ENCODE measurements around the gene SLC29A2.

Gene SLC29A2

DNA sequence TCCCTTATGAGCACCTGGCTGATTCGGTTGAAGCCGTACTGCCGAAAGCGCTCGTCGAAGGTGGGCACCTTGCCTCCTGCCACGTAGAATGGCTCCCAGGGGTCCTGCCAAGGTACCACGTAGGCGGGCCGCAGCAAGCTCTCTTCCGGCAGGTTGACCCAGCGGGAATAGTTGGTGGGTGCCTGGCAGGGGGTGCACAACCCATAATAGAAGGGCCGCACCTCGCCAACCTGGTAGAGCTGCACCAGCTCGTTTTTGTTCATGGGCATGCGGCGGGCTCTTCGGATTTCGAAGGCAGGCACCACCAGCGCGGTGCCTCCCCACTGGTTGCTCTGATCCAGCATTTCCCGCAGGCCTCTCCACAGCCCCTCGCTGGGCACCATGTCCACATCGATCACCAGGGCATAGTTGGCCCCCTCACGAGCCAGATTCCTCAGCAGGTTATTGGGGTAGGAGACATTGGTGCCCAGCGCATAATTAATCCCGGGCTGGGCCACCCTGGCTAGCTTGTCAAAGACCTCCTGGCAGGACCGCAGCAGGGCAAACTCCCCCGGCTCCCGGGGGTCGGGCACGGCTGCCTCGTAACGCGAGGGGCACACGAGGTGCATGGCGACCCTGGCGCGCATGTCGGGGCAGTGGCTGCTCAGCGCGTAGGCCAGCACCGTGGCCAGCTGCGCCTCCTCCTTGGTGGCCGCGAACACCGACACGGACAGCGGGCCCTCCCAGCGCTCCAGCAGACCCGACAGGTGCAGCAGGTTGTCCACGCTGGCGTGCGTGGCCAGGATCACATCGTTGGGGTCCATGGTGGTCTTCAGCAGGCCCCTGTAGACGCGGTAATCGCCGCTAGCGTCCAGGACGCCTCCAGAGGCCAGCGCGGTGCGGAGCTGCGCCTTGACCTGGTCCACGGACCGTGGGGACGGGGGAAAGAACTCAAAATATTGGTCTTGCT is 24.8 kb downstream of the SLC29A2 start:
- no peak for DNase-seq

DNA sequence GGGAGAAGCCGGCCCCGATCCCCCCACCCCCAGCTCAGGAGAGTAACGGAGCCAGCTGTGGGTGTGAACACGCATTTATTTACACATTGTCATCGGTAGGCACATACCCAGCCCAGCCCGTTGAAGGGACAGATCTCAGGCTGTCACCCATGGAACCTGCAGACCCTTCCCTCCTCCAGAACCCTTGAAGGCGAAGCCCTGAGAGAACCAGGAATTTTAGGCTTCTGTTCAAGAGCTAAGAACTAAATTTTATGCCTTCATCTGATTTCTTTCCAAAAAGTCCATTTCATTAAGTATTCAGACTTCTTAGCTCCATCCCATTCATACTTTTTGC is 26.3 kb downstream of the SLC29A2 start:
- no peak for DNase-seq

DNA sequence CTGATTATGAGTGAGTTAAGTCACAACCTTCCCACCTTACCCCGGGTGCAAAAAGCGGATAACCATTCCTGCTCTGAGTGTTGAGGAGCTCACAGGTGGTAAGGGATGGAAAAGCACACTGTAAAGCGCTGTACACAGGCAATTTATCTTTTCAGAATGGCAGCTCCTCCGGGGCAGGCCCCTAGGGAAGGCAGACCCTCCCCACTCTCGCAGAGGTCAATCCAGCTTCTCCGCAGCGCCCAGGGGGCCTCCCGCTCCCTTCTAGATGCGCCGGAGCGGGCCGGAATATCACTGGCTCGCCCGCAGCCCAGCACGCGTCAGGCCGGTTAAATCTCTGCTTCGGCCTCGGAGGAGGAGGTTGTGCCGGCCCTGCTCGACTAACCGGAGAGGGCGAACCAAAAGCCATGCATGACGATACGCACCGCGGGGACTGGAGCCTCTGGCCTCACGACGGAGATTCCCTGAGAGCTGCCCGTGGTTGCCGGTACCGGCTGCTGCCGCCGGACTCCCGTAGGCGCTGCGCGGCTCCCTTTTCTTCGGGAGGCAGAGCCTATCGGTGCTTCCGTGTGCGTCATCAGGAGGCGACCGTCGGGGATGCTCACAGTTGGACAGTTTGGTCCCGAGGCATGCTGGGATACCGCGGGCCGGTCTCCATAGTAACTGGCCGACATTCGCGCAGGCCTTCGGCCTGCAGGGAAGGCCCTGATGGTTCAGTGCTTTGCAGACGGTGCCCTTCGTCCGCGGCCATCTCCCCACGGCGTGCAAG is 26.8 kb downstream of the SLC29A2 start, which contains the start of gene BRMS1:
BRMS1 (minus strand) TSS at position 555 of the 766 bp plus-strand sequence. CDS start 2,870 bp downstream, outside the sequence.
- peak; percentile 94 for DNase-seq

DNA sequence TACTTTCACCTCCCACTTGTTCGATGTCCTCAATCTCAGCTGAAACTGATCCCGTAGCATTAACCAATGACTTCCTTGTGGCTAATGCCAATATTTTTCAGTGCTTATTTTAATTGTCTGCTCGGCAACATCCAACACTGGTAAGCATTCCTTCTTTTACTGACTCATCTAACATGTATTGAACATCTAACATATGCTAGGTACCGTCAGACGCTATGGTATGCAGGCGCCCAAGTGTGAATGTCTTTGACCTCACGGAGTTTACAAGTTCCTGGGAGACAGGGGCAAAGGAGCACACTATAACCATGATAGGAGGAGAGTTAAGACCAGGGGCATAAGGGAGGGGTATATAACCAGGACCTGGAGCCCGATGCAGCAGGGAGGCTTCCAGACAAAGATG is 28.4 kb downstream of the SLC29A2 start:
- no peak for DNase-seq

DNA sequence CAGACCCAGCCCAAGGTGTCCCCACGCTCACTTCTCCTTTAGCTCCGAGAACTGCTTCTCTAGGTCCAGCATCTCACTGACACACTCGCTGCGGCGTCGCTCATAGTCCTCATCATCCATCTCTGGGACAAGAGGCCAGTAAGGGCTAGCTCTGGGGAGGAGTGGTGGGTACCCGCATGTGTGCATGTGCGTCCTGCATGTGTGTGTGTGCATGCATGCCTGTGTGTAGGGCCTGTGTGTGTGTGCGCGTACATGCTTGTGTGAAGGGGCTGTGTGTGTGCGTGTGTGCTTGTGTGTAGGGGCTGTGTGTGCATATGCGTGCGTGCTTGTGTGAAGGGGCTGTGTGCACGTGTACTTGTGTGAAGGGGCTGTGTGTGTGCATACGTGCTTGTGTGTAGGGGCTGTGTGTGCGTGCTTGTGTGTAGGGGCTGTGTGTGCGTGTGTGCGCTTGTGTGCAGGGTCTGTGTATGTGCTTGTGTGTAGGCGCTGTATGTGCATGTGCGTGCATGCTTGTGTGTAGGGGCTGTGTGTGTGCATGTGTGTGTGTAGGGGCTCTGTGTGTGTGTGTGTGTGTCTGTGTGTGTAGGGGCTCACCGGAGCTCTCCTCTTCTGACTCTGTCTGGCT is 29.9 kb downstream of the SLC29A2 start:
- DNase-seq: no peak

DNA sequence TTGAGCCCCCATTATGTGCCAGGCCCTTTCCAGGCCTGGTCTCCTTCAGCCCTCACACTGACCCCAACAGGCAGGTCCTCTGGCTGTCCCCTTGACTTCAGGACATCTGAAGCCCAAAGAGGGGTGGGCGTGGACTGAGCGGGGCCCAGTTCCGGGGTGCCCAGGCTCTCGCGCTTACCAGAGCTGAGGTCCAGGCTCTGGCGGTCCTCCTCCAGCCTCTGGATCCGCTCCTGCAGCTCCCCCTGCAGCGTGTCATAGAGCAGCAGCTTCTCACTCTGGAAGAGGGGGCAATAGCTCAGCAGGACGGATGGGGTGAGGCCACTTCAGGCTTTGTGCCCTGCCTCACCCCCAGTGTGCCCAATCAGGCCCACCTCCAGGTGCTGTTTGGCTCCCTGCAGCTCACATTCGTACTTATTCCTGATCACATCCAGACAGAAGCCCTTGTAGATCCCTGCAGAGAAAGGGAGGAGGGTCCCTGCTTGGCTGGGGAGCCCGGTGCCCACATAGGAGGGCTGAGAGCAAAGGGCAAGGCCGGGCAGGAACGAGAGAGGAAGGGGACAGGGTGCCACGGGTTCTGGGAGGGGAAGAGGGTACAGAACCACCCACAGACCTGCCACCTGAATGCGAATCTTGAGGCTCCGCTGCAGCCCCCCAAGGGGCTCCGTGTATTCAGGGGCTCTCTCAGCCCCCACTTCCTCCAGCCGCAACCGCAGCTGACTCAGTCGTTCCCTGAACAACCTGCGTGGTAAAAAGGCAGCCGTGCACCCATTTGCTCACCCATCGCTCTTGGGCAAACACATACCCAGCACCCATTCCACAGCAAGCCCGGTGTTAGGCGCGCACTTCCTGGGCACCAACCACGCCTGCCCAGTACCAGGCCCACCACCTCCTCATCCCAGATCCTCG is 30.7 kb downstream of the SLC29A2 start:
- no peak for DNase-seq

DNA sequence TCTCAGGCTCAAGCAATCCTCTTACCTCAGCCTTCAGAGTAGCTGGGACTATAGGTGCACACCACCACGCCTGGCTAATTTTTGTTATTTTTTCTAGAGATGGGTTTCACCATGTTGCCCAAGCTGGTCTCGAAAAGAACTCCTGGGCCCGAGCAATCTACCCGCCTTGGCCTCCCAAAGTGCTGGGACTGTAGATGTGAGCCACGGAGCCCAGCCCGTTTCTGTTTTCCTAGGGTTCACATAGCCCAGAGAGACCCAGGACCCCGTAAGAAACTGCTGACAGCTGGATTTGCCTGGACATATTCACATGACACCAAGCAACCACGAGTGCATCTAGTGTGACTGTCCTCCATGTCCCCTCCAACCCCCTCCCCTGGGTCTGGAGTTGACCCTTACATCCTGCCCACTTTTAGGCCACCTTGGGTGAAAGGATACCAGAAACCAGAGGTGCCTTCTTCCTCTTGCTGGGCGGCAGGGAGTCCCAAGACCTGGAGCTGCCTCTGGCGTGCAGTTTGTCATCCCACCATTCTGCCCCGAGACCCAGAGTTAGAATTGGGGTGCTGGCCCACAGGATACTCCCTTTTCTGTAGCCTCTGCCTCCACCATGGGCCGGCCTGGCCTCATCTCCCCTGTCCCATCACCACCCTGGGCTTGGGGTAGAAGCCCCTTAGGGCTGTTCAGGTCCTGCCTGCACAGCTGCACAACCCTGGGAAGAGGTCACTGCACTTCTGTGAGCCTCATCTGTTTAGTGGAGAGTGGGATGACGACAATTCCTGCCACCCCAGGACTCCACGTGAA is 31.7 kb downstream of the SLC29A2 start:
- no peak for DNase-seq

DNA sequence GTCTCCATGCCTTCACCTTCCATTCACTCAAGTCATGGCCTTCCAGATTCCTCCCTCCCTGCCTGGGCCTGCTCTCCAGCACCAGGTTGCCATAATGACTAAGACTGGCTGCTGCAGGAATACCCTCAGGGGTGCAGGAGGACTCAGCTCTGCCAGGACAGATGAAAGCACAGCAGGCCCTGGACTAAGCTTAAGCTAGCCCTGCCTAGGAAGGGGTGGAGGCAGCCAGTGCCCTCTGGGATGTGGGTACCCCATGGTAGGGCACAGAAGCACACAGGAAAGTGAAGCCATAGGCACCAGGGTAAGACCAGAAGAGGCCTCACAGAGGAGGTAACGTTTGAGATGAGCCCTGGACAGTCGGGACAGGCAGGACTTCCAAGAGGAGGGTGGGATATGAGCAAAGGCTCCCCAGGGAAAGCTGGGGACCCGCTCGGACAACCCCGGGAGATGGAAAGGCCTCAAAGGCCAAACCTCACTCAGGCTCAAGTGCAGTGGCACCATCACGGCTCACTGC is 32.3 kb downstream of the SLC29A2 start:
- DNase-seq: no peak

DNA sequence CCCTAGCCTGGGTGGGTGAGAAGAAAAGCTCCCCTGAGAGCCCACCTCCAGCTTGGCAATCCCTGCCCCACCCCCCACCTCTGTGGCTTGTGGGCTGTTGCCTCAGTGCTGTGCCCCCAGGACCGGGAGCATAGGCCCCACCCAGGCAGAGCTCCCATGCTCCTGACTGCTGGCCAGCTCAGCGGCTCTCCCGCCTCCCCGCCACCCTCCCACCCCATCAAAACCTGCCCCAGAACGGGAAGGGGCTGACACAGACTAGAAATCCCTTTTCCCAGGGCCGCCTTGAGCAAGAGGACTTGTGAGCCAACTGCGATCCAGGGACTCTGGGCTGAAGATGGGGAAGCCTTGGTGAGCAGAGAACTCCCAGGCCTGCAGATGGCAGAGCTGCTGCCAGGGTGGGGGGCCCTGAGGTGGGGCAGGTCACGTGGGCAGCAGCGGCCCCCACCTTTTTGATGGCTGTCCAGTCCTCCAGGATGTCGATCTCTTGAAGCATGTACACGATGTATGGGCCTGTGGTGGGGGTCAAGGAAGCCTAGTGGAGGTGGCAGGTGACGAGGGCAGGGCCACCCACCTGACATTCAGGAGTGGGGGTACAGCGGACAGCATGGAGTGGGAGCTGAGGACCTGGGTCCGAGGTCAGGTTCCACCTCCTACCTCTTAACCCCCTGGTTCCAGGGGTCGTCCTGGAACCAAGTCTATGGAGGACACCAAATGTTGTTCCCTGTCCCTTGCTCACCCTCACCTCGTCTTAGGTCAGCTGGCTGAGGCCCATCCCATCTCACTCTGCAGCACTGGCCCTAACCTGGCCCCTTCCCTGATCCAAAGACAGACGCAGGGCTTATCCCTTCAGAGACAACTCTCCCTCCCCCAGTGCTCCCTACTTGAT is 33.0 kb downstream of the SLC29A2 start:
- DNase-seq: no peak

DNA sequence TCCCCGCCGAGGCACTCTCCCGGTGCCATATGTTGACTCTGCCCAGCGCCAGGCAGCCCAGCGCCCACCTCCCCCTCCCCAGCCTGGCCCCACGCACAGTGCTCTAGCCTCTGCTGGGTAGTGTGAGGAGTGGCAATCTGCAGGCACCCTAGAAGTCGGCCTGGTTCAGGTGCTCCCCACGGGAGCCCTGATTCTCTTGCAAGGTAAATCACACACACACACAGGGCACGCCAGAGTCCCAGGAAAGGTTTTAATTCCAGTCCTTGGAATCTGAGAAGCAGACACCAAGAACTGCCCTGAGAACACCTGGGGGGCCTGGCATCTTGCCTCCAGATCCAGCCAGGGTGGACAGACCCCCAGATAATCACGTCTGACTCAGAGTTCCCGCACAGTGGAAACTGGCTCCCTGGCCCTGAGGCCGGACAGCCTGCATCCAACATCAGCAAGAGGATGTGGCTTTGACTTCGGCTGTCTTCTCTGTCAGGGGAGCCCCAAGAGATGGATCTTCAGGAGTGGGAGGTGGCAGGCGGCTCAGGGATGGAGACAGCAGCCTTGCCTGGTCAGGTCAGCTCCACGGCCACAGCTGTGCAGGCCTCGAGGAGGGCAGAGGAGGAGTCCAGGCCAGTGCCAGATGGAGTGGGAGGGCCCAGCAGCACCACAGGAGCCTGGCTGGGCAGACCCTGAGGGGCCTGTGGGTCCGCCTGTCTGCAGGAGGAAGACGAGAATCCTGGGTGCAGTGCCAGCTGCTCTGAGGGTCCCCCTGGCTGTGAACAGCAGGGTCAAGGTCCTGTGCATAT is 34.3 kb downstream of the SLC29A2 start:
- DNase-seq: no peak

DNA sequence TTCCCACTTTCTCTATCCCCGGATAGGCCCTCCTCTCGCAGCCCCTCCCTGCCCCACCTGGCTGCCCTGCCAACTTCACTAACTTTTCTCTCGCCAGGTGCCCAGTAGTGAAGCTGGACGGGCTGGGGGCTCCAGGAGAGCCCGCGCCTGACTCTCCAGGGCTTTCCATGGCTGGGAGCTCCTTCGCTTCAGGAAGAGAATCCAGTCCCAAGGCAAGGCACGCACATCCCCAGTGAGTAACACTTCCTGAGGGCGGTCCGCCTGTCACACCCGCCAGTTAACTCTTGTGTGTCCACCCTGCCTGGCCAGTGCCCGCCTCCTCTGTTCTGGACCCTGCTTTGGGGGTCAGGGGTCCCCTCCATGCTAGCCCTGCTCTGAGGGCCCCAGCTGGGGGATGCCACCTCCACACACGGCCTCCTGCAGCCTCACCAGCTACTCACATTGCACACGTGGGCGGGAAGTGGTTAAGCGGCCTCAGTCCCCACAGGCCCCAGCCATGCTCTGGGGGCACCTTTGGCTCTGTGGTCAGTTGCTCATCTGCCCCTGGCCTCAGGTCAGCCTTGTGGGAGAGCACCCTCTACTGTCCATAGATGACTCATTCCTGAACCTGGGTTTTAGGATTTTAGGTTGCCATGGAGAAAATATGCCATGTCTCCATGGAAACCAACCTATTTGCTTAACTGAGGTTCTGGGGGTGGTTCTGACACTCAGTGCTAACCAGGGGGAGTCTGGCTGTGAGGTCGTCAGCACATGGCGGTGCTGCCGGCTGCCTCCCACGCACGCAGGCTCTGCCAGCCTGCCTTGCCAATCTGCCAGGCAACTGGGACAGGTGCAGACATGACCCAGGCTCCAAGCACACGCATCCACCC is 35.1 kb downstream of the SLC29A2 start, which contains the start of gene RIN1:
RIN1 (minus strand) TSS at position 201 of the 869 bp plus-strand sequence; CDS start at position 169, 32 bp downstream.
- DNase-seq: peak; percentile 52

DNA sequence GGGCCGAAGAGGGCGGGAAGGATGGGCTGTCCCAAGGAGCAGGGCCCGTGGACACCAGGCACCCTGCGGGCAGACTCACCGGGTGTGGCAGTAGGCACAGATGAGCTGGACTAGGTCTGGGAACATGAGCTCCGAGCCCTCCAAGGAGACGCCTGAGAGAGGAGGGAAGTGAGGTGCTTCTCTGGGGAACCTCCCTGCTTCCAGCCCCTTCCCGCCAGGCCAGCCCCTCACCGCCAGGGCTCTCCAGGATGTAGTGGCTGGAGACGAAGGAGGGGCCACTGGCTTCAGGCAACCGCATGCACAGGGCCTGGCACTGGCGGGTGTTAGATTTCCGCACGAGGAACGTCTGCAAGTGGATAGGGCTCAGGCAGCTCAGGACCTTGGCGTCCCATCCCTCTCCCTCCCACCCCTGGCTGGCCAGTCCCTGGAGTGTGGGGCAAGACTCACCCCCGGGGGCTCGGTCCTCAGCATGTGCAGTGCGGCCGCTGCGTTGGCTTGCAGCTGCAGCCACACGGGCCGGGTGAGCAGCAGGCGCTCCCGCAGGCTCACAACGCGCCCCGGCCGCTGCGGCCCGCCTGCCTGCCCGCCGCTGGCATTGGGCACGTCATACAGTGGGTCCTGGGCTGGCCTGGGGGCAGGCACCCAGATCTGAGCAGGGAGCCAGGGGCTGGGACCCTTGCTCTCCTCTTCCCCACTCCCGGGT is 35.9 kb downstream of the SLC29A2 start:
- peak; percentile 21 for DNase-seq

DNA sequence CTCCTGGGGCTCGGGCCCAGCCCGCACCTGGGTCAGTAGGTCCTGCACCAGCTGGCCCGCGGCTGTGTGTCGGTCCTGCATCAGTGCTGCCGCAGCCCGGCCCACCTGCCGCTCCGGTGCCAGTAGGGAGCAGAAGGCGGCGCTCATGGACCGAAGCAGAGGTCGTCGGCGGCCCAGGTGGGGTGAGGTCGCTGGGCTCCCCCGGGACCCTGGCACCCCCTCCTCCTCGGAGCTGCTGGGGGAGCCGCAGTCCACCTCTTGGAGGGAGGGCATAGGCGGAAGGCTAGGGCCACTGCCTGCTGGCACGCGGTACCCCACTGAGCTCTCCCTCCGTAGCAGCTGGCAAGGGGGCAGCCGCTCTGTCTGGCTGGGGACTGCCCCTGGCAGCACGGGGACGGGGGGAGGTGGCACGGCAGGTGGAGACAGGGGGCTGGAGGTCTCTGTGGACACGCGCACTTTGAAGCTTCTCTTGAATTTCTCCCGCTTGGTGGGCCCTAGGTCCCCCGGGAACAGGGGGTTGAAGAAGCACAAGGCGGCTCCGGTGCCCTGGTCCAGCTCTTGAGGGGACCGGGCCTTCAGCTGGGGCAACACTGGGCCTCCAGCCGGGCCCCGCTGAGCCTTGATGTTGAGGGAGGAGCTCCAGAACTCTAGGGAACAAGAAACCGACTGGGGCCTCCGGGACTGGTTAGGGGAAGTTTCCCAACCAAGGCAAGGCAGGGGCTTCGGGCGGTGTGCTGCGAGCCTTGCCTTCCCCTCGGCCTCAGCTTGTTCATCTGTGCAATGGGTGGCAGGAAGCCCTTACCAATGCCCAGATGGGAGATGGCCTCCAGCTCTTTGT is 36.7 kb downstream of the SLC29A2 start:
- DNase-seq: no peak

DNA sequence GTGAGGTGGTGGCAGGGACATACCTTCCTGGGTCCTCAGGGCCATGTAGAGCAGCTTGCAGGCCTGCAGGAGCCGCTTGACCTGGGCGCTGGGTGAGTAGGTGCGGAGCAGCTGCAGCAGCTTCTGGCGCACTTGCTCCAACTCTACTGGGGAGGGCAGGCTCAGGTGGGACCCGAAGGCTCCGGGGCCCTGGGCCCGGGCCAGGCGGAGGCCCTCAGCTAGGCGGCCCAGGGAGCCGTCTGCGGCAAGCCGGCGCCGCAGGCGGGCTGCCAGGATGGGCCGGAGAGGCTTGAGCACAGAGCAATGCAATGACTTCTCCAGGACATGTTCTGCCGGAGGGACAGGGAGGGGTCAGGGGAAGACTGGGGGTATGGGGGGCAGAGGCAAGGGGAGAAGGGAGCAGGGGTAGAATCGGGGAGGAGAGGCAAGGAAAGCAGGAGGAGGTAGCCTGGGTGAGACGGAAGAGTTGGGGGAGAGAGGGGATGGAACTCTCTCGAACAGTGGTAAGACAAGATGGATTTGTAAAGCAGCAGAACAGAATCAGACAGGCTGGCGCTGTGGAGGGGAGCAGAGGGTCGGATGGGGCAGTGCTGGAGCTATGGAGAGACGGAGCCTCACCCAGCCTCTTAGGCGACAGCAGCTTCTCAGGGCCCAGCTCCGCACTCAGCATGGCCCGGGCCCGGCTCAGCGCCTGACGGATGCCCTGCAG is 37.5 kb downstream of the SLC29A2 start:
- peak; percentile 11 for DNase-seq

DNA sequence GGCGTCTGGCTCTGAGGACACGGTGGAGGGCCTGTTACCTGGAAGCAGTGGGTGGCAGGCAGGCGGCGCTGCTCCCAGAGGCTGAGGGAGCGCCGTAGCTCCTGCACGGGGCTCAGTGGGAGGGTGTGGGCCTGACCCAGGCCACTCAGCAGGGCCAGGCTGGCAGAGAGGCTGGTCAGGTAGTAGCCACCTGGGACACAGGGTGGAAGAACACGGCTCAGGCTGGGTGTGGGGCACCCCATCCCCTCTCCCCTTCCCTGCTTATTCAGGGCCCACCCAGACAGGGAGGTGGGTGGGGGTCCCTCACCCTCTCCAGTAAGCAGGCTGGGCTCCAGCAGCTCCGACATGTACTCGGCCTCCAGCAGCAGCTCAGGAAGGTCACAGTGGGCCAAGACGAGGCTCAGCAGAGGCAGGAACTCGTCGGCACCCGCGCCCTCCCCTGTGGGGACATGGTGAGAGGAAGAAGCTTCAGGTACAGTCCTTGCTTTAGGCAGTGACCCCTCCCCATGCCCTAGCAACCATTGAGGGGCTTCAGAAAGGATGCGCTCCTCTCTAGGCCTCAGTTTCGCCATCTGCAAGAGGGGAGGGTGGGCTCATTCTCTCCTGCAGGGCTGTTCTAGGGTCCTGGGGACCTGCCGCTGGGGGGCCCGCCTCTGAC is 38.2 kb downstream of the SLC29A2 start:
- no peak for DNase-seq

Data from activated T-cell treated with anti-CD3 and anti-CD28 coated beads, Interleukin-2, amount 50 U/mL, for 1 hour (primary cell).